ENCODE data around the gene KLHL40.

Gene KLHL40

DNA sequence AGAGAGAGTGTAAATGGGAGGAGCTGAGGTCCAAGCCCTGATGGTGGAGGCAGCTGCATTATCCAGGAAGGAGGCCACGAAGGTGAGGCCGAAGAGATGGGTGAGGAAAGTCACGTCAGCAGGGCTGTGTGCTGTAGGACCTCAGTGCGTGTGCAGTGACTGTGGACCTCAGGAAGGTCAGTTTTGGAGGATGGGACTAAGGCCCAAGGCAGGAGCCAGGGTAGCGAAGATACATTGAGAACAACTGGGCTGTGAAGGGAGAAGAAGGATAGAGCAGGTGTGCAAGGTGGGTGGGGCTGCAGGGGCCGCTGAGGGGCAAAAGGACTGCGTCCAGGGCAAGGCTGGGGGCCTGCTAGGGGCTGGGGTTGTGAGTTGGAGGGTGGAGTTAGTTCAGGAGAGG, 4.9 kb downstream of the KLHL40 start:
- no peak for DNase-seq (ENCODE audit: low read depth)

GRCh38 chr3:42690766-42691680, 5.7 kb downstream of the KLHL40 start:
- DNase-seq (ENCODE audit: low read depth): no peak

GRCh38 chr3:42691816-42692666, 6.7 kb downstream of the KLHL40 start:
- no peak for DNase-seq (ENCODE audit: low read depth)

DNA sequence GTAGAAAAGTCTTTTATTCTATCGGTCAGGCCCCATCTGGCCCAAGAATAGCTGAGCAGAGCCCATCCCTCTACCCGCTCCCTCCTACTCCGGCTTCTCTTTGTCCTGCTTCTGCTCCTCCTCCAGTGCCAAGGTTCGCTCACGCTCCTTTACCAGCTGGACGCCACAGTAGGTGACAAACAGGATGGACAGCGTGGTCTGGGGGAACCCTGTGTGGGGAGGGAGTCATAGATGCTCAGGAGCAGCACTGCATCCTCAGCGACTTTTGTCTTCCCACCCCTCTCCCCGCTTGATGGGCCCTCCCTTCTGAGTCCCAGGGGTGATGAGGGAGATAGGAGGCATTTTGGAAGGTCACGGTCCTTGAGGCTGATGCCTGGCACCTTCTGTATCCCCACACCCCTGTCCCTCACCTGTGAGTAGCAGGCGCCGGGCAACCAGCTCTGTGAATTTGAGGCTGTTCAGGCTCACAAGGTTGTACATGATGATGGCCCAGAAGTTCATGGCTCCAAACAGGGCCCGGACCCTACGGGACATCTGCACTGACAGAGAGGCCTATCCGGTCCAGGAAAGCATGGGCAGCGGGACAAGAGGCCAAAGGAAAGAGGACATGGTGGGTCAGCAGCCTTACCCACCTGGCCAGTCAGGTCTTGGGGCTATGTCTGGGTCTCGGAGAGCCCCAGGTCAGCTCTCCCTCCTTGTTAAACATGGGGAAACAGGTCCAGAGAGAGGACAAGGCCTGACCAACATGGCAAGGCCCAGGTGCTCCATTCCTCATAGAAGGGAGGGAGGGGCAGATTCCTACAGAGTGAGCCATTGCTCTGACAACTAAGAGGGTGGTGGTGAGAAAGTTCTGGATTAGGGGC, 7.6 kb downstream of the KLHL40 start:
- no peak for DNase-seq (ENCODE audit: low read depth)

DNA sequence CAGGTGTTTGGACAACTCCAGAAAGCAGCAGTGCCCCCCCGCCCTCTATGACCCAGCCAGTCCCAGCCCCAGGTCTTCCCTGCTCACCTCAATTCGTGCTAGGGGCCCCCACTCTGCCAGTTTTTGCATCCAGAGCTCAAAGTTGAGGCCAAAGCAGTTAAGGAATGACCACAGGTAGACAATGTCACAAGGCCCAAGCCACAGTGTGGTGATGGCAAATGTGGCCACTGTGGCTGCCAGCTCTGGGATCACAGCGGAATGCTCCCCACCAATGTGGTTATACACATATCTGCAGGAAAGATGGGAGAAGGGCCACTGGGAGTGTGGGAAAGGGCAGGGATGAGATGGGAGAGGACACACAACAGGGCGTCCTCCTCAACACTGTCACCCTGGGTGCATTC, 8.2 kb downstream of the KLHL40 start:
- DNase-seq (ENCODE audit: low read depth): no peak

- no peak for DNase-seq (ENCODE audit: low read depth)
These were observed 9.0 kb downstream of the KLHL40 start for GRCh38 chr3:42694366-42694765.

DNA sequence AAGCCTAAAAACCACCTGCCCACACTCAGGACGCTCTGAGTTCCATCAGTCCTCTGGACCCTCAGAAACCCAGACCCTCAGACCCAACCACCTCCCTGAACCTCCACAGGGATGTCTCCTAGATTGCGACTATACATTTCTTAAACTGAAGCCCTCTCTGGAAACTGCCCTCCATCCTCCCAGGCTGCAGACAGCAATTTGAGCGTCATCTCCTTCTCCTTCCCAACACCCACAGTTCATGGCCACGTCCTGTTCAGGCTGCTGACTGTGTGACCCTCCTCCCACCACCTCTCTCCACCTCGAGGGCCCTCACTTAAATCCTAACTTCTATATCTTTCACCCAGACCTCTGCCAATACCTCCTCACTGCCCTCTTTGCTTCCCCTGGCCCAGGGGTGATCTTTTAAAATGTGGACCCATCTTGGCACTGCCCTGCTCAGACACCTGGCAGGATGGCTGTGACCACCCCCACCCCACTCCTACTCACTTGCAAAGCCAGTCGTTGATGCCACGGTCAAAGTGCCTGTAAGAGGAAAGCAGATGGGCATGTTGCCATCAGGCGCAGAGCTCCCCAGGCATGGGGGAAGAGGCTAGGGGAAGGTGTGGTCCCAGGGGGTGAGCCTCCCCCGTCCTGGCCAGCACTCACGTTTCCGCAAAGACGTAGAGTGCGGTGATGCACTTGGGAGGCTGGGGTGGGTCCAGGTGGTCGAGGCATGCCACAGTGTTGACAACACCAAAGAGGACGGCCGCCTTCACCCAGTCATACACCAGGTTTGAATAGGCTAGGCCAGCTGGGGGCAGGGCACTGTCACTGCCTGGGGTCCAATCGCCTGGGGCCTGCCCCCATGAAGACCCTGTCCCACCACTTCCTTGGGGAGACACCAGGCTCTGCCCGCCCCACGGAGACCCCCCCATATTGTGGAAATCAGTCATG, 11.3 kb downstream of the KLHL40 start:
- no peak for DNase-seq (ENCODE audit: low read depth)

DNA sequence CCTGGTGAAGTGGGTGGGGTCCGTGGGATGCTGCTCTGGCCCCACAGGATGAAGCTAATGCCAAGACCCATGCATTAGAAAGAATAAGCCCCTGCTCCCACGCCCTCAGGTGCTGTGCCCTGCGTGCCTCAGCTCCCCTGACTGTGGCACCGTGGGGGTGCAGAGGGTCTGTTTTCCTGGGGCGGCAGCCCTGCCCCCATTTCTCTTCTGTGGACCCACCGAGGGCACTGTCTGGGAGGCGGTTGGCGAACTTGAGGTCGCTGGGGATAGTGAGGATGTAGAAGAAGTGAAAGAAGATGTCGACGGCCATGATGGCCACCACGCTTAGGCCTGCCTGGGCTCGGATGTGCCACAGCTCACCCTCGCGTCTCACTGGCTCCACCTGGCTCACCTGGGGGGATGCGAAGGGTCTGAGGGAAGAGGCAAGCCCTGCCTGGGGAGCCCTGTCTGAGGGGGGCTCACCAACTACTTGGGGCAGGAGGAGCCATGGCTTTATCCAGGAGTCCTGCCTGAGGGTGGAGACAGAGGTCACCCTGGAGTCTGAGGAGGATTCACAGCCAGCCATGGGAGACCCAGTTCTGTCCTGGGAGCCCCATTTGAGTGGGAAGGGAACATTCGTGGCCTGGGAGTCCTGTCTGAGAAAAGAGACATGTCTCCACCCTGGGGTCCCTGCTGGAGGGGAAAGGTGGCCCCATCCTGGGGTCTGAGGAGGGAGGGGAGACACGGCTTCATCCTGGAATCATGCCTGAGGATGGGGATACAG, 12.1 kb downstream of the KLHL40 start:
- DNase-seq (ENCODE audit: low read depth): no peak

- no peak for DNase-seq (ENCODE audit: low read depth)
These were observed 13.0 kb downstream of the KLHL40 start for GRCh38 chr3:42698216-42698910.

DNA sequence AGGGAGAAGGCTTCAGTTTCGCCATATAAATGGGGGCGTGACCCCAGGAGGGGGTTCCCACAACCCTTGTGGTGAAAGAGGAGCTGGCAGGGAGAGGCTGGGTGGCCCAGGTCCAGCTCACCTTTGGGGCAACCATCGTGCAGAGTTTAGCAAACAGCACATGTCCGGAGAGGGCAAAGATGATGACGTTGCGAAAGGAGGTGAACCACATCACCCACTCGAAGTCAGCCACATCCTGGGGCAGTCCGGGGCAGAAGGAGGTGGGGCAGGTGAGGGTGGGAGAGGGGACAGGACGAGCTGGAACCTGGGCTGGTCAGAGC, 13.5 kb downstream of the KLHL40 start:
- no peak for DNase-seq (ENCODE audit: low read depth)

GRCh38 chr3:42699511-42699971, 14.2 kb downstream of the KLHL40 start:
- no peak for DNase-seq (ENCODE audit: low read depth)

- no peak for DNase-seq (ENCODE audit: low read depth)
These were observed 15.3 kb downstream of the KLHL40 start for GRCh38 chr3:42700366-42701288.

DNA sequence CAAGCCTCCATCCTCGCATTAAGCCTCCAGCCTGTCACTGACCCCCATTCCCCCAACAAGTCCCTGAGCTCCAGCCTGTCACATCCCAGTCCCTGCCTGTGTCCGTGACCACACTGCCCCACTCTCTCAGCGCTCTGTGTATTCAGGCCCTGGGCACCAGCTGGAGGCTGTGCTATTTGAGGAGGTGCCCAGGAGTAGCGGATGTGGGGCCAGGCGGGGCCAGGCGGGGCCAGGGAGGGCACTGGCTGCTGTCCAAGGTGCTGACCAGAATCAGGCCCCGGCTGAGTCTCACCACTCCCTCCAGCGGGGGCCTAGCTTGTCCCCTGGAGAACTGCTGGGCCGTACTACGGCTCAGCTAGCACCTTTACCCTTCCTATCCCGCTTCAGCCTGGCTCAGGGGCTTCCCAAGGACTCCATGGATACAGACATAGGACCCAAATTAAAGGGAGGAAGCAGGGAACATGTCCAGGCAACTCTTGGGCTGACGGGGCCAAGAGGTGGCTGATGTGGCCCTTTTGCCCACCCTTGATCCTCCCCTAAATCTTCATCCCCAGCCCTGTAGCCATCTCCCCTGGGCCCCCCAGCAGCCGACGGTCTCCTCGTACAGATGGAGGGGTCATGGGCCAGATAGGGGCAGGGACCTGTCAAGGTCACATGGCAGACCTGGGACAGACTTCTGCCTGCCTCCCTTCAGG, 16.2 kb downstream of the KLHL40 start:
- no peak for DNase-seq (ENCODE audit: low read depth)

DNA sequence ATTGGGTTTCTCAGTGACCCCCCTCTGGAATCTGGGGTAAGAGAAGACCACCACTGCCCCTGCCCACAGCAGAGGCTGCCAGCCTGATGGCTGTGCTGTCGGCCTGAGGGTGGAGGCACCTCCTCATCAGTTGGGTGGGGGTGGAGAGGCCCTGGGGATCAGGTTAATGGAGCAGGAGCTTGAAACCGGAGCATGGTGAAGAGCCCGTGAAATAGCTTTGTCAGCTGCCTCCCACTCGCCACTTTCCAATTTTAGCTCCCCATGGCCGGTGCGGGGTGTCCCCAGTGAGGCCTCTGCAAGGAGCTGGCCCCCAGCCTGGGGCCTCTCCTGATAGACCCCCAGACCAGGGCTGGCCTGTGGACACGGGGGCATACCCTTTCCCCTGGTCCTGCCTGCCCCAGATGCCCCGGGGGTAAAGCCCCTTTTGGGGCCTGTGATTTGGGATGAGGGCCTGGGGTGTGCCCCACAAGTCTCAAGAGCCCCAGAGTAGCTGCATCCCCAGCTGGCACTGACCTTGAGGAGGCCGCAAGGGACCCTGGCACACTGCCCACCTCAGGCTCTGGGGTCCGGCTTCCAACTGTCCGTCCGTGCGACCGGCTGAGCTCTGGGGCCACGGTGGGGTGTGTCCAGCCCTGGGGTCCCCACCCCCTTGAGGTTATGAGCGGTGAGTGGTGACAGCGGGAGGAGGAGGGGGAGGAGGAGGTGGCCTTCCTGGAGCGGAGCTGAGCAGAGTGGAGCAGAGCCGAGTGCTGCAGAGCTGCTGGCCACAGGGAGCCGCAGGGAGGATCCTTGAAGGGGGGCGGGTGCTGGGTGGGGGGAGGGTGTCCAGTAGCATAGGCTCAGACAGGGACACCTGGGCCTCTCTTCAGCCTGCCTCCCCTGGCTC, 17.0 kb downstream of the KLHL40 start, which contains the start of gene HHATL:
Gene HHATL (minus strand): TSS at position 733 of the 886 bp plus-strand sequence. CDS start 1,972 bp downstream, outside the sequence.
- no peak for DNase-seq (ENCODE audit: low read depth)

- no peak for DNase-seq (ENCODE audit: low read depth)
These were observed 17.8 kb downstream of the KLHL40 start for GRCh38 chr3:42702982-42703694.

- no peak for DNase-seq (ENCODE audit: low read depth)
These were observed 18.3 kb downstream of the KLHL40 start for GRCh38 chr3:42703695-42704025.
